B cell (primary cell): ENCODE results near the gene SERPINI2. TPM values are rescaled to one million over a fixed set of nuclear protein-coding genes. Genes with fewer than 3 reads are reported as not detected.

Experiments used
- ATAC-seq: fragments of 200-7000 bp; cut with Tn5 transposase; one replicate; pipeline ENCODE4 v1.10.0; 2021; ENCODE audit warnings: low read depth, mild to moderate bottlenecking, moderate number of reproducible peaks, moderate library complexity
- CTCF ChIA-PET: fragments of 350-600 bp; sonication (Branson Sonifier 250); formaldehyde crosslinking; loops from one replicate; lab custom pipeline; 2021; ENCODE audit warnings: antibody characterized with exemption, inconsistent platforms; lab: Charles Lee
- POLR2A ChIA-PET: fragments of 350-600 bp; sonication (Branson Sonifier 250); formaldehyde crosslinking; loops from one replicate; lab custom pipeline; 2021; ENCODE audit warnings: antibody characterized with exemption; lab: Charles Lee
- DNase-seq: peaks from one replicate; pipeline ENCODE4 v3.0.0; 2013
- H2AFZ ChIP-seq: 2 replicates; pipeline ENCODE4 v1.6.1; 2012; ENCODE audit warnings: mild to moderate bottlenecking, low read depth, low read length; ENCODE audit not compliant: insufficient read depth, poor library complexity, severe bottlenecking
- H3K27ac ChIP-seq, 2 donors: 1 replicate in 1 of 2; 2 replicates in 1 of 2; pipeline ENCODE4 v1.5.1; 2012 to 2013; ENCODE audit warnings: low read length in 2 of 2, mild to moderate bottlenecking in 2 of 2, moderate library complexity in 1 of 2
- H3K27me3 ChIP-seq, 4 experiments: fragments of 200-600 bp in 1 of 4; sonication (generic) in 1 of 4; replicated peaks in 1 of 4; 1 replicate in 2 of 4; 2 replicates in 2 of 4; pipeline versions ENCODE4 v1.6.1 to v1.7.0; 2013 to 2016; ENCODE audit warnings: low read length in 3 of 4, mild to moderate bottlenecking in 2 of 4, mixed read lengths in 1 of 4, moderate library complexity in 1 of 4; ENCODE audit not compliant: insufficient read depth in 4 of 4, control insufficient read depth in 3 of 4; ENCODE audit errors: control extremely low read depth in 1 of 4
- H3K36me3 ChIP-seq, 2 experiments: replicated peaks in 1 of 2; 1 replicate in 1 of 2; 2 replicates in 1 of 2; pipeline versions ENCODE4 v1.6.1 to v1.7.1; 2013; ENCODE audit warnings: low read length in 1 of 2; ENCODE audit not compliant: insufficient read depth in 2 of 2, control insufficient read depth in 1 of 2; ENCODE audit errors: control extremely low read depth in 1 of 2, extremely low read depth in 1 of 2
- H3K4me1 ChIP-seq, 2 donors: fragments of 200-600 bp in 1 of 2; sonication (generic) in 1 of 2; 1 replicate in 1 of 2; 2 replicates in 1 of 2; pipeline versions ENCODE4 v1.5.1 to v1.6.1; 2013 to 2017; ENCODE audit warnings: low read length in 2 of 2; ENCODE audit not compliant: control insufficient read depth in 2 of 2, insufficient read depth in 2 of 2
- H3K4me2 ChIP-seq: replicated peaks from 2 replicates; pipeline ENCODE3; 2012; ENCODE audit warnings: mild to moderate bottlenecking, low read depth, low read length; ENCODE audit not compliant: poor library complexity, severe bottlenecking
- H3K4me3 ChIP-seq, 5 experiments: fragments of 200-600 bp in 1 of 5; sonication (generic) in 1 of 5; 1 replicate in 3 of 5; 2 replicates in 2 of 5; pipeline versions ENCODE4 v1.5.1 to v1.7.0; 2011 to 2016; ENCODE audit warnings: low read length in 4 of 5, mild to moderate bottlenecking in 4 of 5, low read depth in 2 of 5, control low read depth in 1 of 5, moderate library complexity in 1 of 5; ENCODE audit not compliant: insufficient read depth in 1 of 5; ENCODE audit errors: control extremely low read depth in 1 of 5, extremely low read depth in 1 of 5
- H3K79me2 ChIP-seq: fragments of 200-600 bp; sonication (generic); one replicate; pipeline ENCODE4 v1.6.0; 2016; ENCODE audit warnings: low read length; ENCODE audit not compliant: control insufficient read depth, insufficient read depth
- H3K9ac ChIP-seq: fragments of 200-600 bp; sonication (generic); 2 replicates; pipeline ENCODE4 v1.6.1; 2017; ENCODE audit warnings: mild to moderate bottlenecking, low read length, moderate library complexity
- H3K9me3 ChIP-seq, 3 donors: one replicate each; pipeline versions ENCODE4 v1.6.1 to v1.7.1; 2013; ENCODE audit warnings: low read length in 2 of 3; ENCODE audit not compliant: control insufficient read depth in 2 of 3, insufficient read depth in 1 of 3; ENCODE audit errors: control extremely low read depth in 1 of 3
- H4K20me1 ChIP-seq: 2 replicates; pipeline ENCODE4 v1.6.0; 2012; ENCODE audit warnings: mild to moderate bottlenecking, low read length; ENCODE audit not compliant: insufficient read depth, control insufficient read depth, poor library complexity, severe bottlenecking
- H3K27ac Mint-ChIP-seq: one replicate; pipeline ENCODE4 v1.8.0; 2021; ENCODE audit warnings: mixed read lengths
- H3K27me3 Mint-ChIP-seq: one replicate; pipeline ENCODE4 v1.8.0; 2021; ENCODE audit warnings: mixed read lengths
- H3K4me1 Mint-ChIP-seq: one replicate; pipeline ENCODE4 v1.8.0; 2021; ENCODE audit warnings: mixed read lengths
- H3K4me3 Mint-ChIP-seq: one replicate; pipeline ENCODE4 v1.8.0; 2021; ENCODE audit warnings: mixed read lengths
- H3K9me3 Mint-ChIP-seq: one replicate; pipeline ENCODE4 v1.8.0; 2022; ENCODE audit warnings: mixed read lengths; ENCODE audit not compliant: insufficient read depth
- EZH2 ChIP-seq: IDR thresholded peaks from 2 replicates; pipeline ENCODE4 v1.6.1; 2012; ENCODE audit warnings: borderline replicate concordance, low read depth, mild to moderate bottlenecking, moderate library complexity, low read length; ENCODE audit not compliant: insufficient read depth, poor library complexity, severe bottlenecking
- whole genome bisulfite sequencing: methylation state at CpG from one replicate; pipeline ENCODE4 v1.1.5; 2013; ENCODE audit warnings: missing lambda C conversion rate; ENCODE audit not compliant: insufficient coverage; 5-methylcytosine and 5-hydroxymethylcytosine counted together
- intact Hi-C: fragments of 100-400 bp; cut with micrococcal nuclease; formaldehyde crosslinking; loops from one replicate; pipeline ENCODE4 v1.10.0; 2022
- polyA plus RNA-seq: library from polyadenylated mRNA; depleted of rRNA; stranded (reverse); fragments of >200 nt; gene quantifications from 2 replicates; pipeline ENCODE4 v1.2.3, GENCODE V29; 2012
- total RNA-seq, 2 donors: library from RNA; stranded (reverse); fragments of 120-200 nt in 1 of 2; gene quantifications; 1 replicate in 1 of 2; 2 replicates in 1 of 2; pipeline versions ENCODE4 v1.2.3 to v1.2.4, GENCODE V29; 2013 to 2022
- TF ChIP-seq, protein P1 (sequence below): fragments of 200-600 bp; IDR thresholded peaks from one replicate; pipeline ENCODE4 v1.8.0; 2022; ENCODE audit warnings: antibody characterized with exemption, mild to moderate bottlenecking

Gene SERPINI2
- total and polyA plus RNA-seq, 2 donors (not counting 1 experiment from before 2014, with no cell fraction given), result not detected

DNA sequence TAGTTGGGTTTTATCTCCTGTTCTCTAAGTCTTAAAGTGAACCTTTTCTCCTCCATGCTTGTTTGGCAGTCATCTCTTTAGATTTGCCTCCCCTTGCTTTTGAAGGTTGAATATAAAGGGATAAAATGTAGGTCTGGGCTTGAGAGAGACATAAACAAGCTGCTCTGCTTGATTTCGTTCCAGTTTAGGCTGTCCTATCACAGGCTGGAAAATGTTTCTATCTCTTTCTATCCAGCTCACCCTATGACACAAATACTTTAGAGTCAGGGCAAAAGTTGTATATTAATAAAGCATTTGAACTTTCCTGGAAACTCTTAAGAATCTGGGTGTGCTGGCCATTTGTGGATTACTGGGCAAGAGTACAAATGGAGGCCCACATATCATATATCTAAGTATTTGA lies 64.2 kb downstream of the SERPINI2 start:
- ATAC-seq (no peak), DNase-seq (no peak)
- intact Hi-C loops, result no loop called here
- Mint-ChIP-seq H3K9me3 (no peaks in the 10 kb centered on the region), H3K4me3 (no peak overlapping the region), H3K27me3 (no peaks in the 10 kb centered on the region), H3K4me1 (no peaks in the 10 kb centered on the region), H3K27ac (no peak overlapping the region)
- no peak overlapping the region for H3K4me3 ChIP-seq
- no peak overlapping the region for H3K4me2 ChIP-seq
- H4K20me1 ChIP-seq, result no peaks in the 10 kb centered on the region
- H3K79me2 ChIP-seq, result no peaks in the 10 kb centered on the region
- TF ChIP-seq, protein P1, sequence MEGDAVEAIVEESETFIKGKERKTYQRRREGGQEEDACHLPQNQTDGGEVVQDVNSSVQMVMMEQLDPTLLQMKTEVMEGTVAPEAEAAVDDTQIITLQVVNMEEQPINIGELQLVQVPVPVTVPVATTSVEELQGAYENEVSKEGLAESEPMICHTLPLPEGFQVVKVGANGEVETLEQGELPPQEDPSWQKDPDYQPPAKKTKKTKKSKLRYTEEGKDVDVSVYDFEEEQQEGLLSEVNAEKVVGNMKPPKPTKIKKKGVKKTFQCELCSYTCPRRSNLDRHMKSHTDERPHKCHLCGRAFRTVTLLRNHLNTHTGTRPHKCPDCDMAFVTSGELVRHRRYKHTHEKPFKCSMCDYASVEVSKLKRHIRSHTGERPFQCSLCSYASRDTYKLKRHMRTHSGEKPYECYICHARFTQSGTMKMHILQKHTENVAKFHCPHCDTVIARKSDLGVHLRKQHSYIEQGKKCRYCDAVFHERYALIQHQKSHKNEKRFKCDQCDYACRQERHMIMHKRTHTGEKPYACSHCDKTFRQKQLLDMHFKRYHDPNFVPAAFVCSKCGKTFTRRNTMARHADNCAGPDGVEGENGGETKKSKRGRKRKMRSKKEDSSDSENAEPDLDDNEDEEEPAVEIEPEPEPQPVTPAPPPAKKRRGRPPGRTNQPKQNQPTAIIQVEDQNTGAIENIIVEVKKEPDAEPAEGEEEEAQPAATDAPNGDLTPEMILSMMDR, result no peak
- TF ChIP-seq EZH2, result no peak
- no CpG with 5 or more reads among the region's 1 CpG for WGBS
- no peaks in the 10 kb centered on the region for H3K36me3 ChIP-seq
- H3K9ac ChIP-seq, result no peak overlapping the region
- H3K4me1 ChIP-seq, result no peaks in the 10 kb centered on the region
- ChIA-PET POLR2A (no interaction called here), CTCF (interaction anchor here (1.4 kb wide), 1 partner anchor 472 kb away, joined by 6 read pairs; no protein-coding TSS in a partner anchor)
- H3K9me3 ChIP-seq, result no peaks in the 10 kb centered on the region
- no peak overlapping the region for H3K27ac ChIP-seq
- no peak overlapping the region for H2AFZ ChIP-seq
- H3K27me3 ChIP-seq, result no peaks in the 10 kb centered on the region

DNA sequence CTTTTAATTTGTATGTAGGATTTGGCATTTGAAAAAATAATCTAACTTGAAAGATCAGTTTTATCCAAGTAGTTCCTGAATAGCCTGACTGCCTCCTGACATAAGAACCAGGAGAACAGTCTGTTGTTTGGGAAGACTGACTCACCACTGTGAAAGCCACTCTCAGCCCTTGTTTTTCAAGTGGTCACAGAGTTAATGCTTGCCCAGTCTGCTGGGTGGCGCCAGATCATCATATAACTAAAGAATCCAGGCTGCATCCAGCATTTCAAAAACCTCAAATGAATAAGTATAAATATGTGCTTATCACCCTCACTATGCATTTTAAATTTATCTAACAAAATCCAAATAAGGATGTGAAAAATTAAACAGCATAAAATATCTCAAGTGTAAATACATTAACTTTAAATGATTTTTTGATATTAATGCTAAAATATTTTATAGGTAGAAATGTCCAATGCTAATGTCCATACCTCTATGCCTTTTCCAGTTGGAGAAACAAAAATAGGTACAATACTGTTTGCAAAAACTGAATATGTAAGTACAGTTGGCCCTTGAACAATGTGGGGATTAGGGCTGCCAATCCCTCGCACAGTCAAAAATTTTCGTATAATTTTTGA lies 66.9 kb downstream of the SERPINI2 start:
- no peak overlapping the region for H3K27ac Mint-ChIP-seq
- Histone ChIP-seq H3K36me3 (no peaks in the 10 kb centered on the region), H2AFZ (no peak overlapping the region), H3K79me2 (no peaks in the 10 kb centered on the region), H3K4me2 (no peak overlapping the region), H3K27me3 (no peaks in the 10 kb centered on the region), H3K9ac (no peak overlapping the region), H3K4me3 (no peak overlapping the region), H4K20me1 (no peaks in the 10 kb centered on the region), H3K27ac (no peak overlapping the region), H3K9me3 (no peaks in the 10 kb centered on the region), H3K4me1 (no peaks in the 10 kb centered on the region)
- ChIA-PET POLR2A (no interaction called here), CTCF (interaction anchor here (1.0 kb wide), 1 partner anchor 475 kb away, joined by 5 read pairs; no protein-coding TSS in a partner anchor)
- TF ChIP-seq, protein P1, result peak; percentile 14
- TF ChIP-seq EZH2, result no peak
- no peaks in the 10 kb centered on the region for H3K27me3 Mint-ChIP-seq
- H3K9me3 Mint-ChIP-seq, result no peaks in the 10 kb centered on the region
- peak; percentile 11 for DNase-seq
- no peaks in the 10 kb centered on the region for H3K4me1 Mint-ChIP-seq
- no peak for ATAC-seq
- no CpG with 5 or more reads among the region's 3 CpGs for WGBS
- intact Hi-C loops, result no loop called here
- H3K4me3 Mint-ChIP-seq, result no peak overlapping the region
